Calu3 (cell line): Measurements from ENCODE around the gene STAG1. TPM values are rescaled to one million over a fixed set of nuclear protein-coding genes. Genes with fewer than 3 reads are reported as not detected.

Experiments used
- BruUV-seq: library from RNA; stranded (reverse); fragments of 400-500 nt; replicated peaks from 2 replicates; lab custom pipeline; 2021; lab: Mats Ljungman, UMichigan
- CTCF ChIA-PET: fragments of 300-600 bp; sonication (Branson Sonifier 250); formaldehyde crosslinking; loops from one replicate; lab custom pipeline; 2022; ENCODE audit warnings: antibody characterized with exemption; lab: Charles Lee
- DNase-seq: peaks from one replicate; pipeline ENCODE4 v3.0.0; 2022
- H3K27ac Mint-ChIP-seq: one replicate; pipeline ENCODE4 v1.8.0; 2022; ENCODE audit warnings: mixed read lengths; ENCODE audit not compliant: unreplicated experiment
- H3K27me3 Mint-ChIP-seq: one replicate; pipeline ENCODE4 v1.8.0; 2022; ENCODE audit warnings: mixed read lengths; ENCODE audit not compliant: unreplicated experiment
- H3K36me3 Mint-ChIP-seq: one replicate; pipeline ENCODE4 v1.8.0; 2022; ENCODE audit warnings: mild to moderate bottlenecking, moderate library complexity, mixed read lengths; ENCODE audit not compliant: insufficient read depth, unreplicated experiment
- H3K4me1 Mint-ChIP-seq: one replicate; pipeline ENCODE4 v1.8.0; 2022; ENCODE audit warnings: mild to moderate bottlenecking, low read depth, mixed read lengths; ENCODE audit not compliant: unreplicated experiment
- H3K4me3 Mint-ChIP-seq: one replicate; pipeline ENCODE4 v1.8.0; 2022; ENCODE audit warnings: mild to moderate bottlenecking, low read depth, moderate library complexity, mixed read lengths; ENCODE audit not compliant: unreplicated experiment
- H3K9me3 Mint-ChIP-seq: one replicate; pipeline ENCODE4 v1.8.0; 2022; ENCODE audit warnings: low read depth, mixed read lengths; ENCODE audit not compliant: unreplicated experiment
- intact Hi-C: fragments of 100-400 bp; cut with micrococcal nuclease; formaldehyde crosslinking; loops from one replicate; pipeline ENCODE4 v1.10.0; 2022; ENCODE audit not compliant: unreplicated experiment
- total RNA-seq: library from RNA; stranded (reverse); gene quantifications from 2 replicates; pipeline ENCODE4 v1.2.3, GENCODE V29; 2022
- TF ChIP-seq, protein P1 (sequence below): fragments of 200-600 bp; IDR thresholded peaks from one replicate; pipeline ENCODE4 v1.8.0; 2022; ENCODE audit warnings: antibody characterized with exemption; ENCODE audit not compliant: unreplicated experiment

The STAG1 gene
- total RNA-seq, 1 experiment from 2014 or later: 39.3 TPM

DNA sequence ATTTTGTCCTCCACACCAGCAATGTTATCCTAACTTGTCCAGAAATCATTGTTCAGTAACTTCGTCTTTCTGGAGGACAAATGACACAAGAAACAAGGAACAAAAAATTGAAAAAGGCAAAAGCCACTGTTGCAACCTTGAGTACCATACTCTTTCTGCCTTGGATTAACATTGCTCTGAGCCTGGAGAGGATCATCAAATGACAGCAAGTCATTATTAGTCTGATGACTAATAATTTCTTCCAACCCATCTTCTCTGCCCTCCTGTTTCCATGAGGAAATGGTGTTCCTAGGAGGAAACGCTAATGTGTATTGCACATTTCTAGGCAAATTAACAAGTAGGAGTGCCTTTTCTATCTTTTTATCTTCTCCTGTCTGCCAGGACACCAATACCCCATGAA, 348.1 kb downstream of the STAG1 start:
- H3K27me3 Mint-ChIP-seq: no peaks in the 10 kb centered on the region
- H3K4me1 Mint-ChIP-seq: no peaks in the 10 kb centered on the region
- no peak overlapping the region for H3K4me3 Mint-ChIP-seq
- TF ChIP-seq, protein P1, sequence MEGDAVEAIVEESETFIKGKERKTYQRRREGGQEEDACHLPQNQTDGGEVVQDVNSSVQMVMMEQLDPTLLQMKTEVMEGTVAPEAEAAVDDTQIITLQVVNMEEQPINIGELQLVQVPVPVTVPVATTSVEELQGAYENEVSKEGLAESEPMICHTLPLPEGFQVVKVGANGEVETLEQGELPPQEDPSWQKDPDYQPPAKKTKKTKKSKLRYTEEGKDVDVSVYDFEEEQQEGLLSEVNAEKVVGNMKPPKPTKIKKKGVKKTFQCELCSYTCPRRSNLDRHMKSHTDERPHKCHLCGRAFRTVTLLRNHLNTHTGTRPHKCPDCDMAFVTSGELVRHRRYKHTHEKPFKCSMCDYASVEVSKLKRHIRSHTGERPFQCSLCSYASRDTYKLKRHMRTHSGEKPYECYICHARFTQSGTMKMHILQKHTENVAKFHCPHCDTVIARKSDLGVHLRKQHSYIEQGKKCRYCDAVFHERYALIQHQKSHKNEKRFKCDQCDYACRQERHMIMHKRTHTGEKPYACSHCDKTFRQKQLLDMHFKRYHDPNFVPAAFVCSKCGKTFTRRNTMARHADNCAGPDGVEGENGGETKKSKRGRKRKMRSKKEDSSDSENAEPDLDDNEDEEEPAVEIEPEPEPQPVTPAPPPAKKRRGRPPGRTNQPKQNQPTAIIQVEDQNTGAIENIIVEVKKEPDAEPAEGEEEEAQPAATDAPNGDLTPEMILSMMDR: no peak
- no peak overlapping the region for H3K27ac Mint-ChIP-seq
- intact Hi-C loops: no loop called here
- no TSS peak for BruUV-seq
- DNase-seq: no peak
- H3K9me3 Mint-ChIP-seq: no peaks in the 10 kb centered on the region
- CTCF ChIA-PET: no interaction called here
- H3K36me3 Mint-ChIP-seq: no peaks in the 10 kb centered on the region

- Mint-ChIP-seq H3K4me3 (no peak overlapping the region), H3K9me3 (no peaks in the 10 kb centered on the region), H3K4me1 (no peaks in the 10 kb centered on the region), H3K27ac (no peak overlapping the region), H3K36me3 (no peaks in the 10 kb centered on the region), H3K27me3 (no peaks in the 10 kb centered on the region)
- no peak for DNase-seq
- TF ChIP-seq, protein P1: no peak
- no TSS peak for BruUV-seq
- CTCF ChIA-PET: interaction anchor here (0.6 to 2.4 kb wide), 3 partner anchors 81 to 356 kb away, joined by 3 to 10 read pairs (median 7); partner anchors contain the start of gene STAG1
- intact Hi-C loops: loop anchor here (10.0 kb wide), 2 partner anchors 428 to 538 kb away; no protein-coding TSS in a partner anchor
Observed at GRCh38 chr3:136396916-136397315, 355.3 kb downstream of the STAG1 start.

- no peak for DNase-seq
- Mint-ChIP-seq H3K9me3 (no peaks in the 10 kb centered on the region), H3K4me3 (no peak overlapping the region), H3K27me3 (no peaks in the 10 kb centered on the region), H3K36me3 (no peaks in the 10 kb centered on the region), H3K4me1 (no peaks in the 10 kb centered on the region), H3K27ac (no peak overlapping the region)
- intact Hi-C loops: loop anchor here (2.0 to 10.0 kb wide), 5 partner anchors 83 to 544 kb away; no protein-coding TSS in a partner anchor
- CTCF ChIA-PET: interaction anchor here (1.5 to 4.9 kb wide), 3 partner anchors 157 to 623 kb away, joined by 5 to 113 read pairs (median 25); partner anchors contain the start of gene STAG1
- no TSS peak for BruUV-seq
- TF ChIP-seq, protein P1: no peak
Observed at GRCh38 chr3:136390574-136390973, 361.6 kb downstream of the STAG1 start.

- Mint-ChIP-seq H3K36me3 (no peaks in the 10 kb centered on the region), H3K27ac (no peak overlapping the region), H3K4me3 (no peak overlapping the region), H3K9me3 (no peaks in the 10 kb centered on the region), H3K4me1 (no peaks in the 10 kb centered on the region), H3K27me3 (no peaks in the 10 kb centered on the region)
- no TSS peak for BruUV-seq
- DNase-seq: no peak
- intact Hi-C loops: no loop called here
- CTCF ChIA-PET: no interaction called here
- TF ChIP-seq, protein P1: no peak
Observed at GRCh38 chr3:136387031-136387430, 365.1 kb downstream of the STAG1 start.
